A549 (cell line): ENCODE results near the gene HMG20A.

ENCODE experiments used
- CBX2 ChIP-seq: fragments of 200-600 bp; sonication (generic); IDR thresholded peaks from 2 replicates; pipeline ENCODE4 v1.6.1; 2016; ENCODE audit warnings: low read depth, mild to moderate bottlenecking, borderline replicate concordance
- EP300 ChIP-seq, 2 experiments: fragments of >200 bp; sonication (Bioruptor Twin); formaldehyde crosslinking; IDR thresholded peaks; 2 replicates in 1 of 2; 3 replicates in 1 of 2; pipeline ENCODE4 v1.6.1; 2016 to 2017
- HOXB13 ChIP-seq: fragments of 250-450 bp; sonication (Bioruptor Pico); IDR thresholded peaks from 2 replicates; pipeline ENCODE4 v1.5.0; 2020; ENCODE audit warnings: low read depth, mild to moderate bottlenecking, moderate library complexity
- POLR2A ChIP-seq: IDR thresholded peaks from 2 replicates; pipeline ENCODE4 v1.6.1; 2012; ENCODE audit warnings: mild to moderate bottlenecking, low read length
- RARB ChIP-seq: fragments of 250-450 bp; sonication (Bioruptor Pico); IDR thresholded peaks from 2 replicates; pipeline ENCODE4 v1.8.0; 2021; ENCODE audit warnings: mild to moderate bottlenecking, moderate library complexity
- RNF2 ChIP-seq: fragments of 200-600 bp; sonication (generic); IDR thresholded peaks from 2 replicates; pipeline ENCODE4 v1.6.1; 2016; ENCODE audit warnings: low read depth, mild to moderate bottlenecking, antibody characterized with exemption, moderate library complexity, borderline replicate concordance
- SREBF2 ChIP-seq: fragments of 450-650 bp; IDR thresholded peaks from 2 replicates; pipeline ENCODE4 v1.6.1; 2014; ENCODE audit warnings: mild to moderate bottlenecking, moderate library complexity
- TF ChIP-seq, protein P1 (sequence below): fragments of >200 bp; sonication (Bioruptor Twin); formaldehyde crosslinking; IDR thresholded peaks from 3 replicates; pipeline ENCODE4 v1.5.1; 2016
- TF ChIP-seq, protein P2 (sequence below): fragments of 450-650 bp; IDR thresholded peaks from 2 replicates; pipeline ENCODE4 v1.6.1; 2014; ENCODE audit warnings: antibody characterized with exemption
- TF ChIP-seq, protein P3 (sequence below): fragments of 200-600 bp; sonication (generic); IDR thresholded peaks from 2 replicates; pipeline ENCODE4 v1.6.1; 2016; ENCODE audit warnings: antibody characterized with exemption, mild to moderate bottlenecking, moderate library complexity

DNA sequence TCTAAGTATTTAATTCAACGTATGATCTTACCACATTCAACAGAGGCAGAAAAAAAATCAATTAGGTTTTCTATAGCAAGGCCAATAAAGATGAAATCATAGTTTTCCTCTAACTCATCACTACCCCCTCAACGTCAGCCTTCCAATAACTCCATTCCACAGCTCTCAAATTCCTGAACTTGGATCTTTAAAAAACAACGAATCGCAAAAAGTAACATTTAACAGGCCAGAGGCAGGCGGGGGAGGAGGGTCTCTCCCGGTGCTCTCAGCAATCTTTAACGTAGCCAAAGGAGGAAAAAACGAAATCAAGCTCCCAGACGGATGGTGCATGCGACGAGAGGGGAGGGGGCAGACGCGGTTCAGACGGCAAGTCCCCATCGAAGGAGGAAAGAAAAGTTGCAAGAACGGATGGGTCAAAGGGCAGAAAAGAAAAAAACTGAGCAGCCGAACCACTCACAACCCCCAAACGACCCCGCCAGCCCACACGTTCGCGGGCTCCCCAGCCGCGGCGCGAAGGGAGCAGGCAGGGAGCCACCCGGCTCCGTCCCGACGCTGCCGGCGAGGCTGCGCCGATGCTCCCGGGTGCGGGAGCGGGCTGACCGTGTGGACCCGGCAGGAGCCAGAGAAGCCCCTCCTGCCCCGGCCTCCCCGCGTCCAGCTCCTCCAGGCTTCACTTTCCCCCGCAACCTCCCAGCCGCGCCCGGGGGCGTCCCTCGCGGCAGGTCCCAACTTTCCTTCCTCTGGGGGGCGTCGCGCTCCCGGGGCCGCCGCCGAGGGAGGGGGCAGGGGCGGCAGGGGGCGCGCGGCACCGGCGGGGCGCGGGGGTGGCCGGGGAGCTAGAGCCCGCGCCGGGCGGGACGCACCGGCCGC, 1.5 kb upstream of the HMG20A start:
- TF ChIP-seq, protein P1, sequence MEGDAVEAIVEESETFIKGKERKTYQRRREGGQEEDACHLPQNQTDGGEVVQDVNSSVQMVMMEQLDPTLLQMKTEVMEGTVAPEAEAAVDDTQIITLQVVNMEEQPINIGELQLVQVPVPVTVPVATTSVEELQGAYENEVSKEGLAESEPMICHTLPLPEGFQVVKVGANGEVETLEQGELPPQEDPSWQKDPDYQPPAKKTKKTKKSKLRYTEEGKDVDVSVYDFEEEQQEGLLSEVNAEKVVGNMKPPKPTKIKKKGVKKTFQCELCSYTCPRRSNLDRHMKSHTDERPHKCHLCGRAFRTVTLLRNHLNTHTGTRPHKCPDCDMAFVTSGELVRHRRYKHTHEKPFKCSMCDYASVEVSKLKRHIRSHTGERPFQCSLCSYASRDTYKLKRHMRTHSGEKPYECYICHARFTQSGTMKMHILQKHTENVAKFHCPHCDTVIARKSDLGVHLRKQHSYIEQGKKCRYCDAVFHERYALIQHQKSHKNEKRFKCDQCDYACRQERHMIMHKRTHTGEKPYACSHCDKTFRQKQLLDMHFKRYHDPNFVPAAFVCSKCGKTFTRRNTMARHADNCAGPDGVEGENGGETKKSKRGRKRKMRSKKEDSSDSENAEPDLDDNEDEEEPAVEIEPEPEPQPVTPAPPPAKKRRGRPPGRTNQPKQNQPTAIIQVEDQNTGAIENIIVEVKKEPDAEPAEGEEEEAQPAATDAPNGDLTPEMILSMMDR, result peak; percentile 64
- TF ChIP-seq RNF2, result no peak
- no peak for TF ChIP-seq SREBF2
- TF ChIP-seq HOXB13 (CRISPR knock-in tag), result no peak
- no peak for TF ChIP-seq CBX2
- TF ChIP-seq, protein P2, sequence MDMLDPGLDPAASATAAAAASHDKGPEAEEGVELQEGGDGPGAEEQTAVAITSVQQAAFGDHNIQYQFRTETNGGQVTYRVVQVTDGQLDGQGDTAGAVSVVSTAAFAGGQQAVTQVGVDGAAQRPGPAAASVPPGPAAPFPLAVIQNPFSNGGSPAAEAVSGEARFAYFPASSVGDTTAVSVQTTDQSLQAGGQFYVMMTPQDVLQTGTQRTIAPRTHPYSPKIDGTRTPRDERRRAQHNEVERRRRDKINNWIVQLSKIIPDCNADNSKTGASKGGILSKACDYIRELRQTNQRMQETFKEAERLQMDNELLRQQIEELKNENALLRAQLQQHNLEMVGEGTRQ, result no peak
- TF ChIP-seq EP300 (IDR thresholded peaks at IDR 0.05), result no peak
- TF ChIP-seq RARB (CRISPR knock-in tag), result no peak
- no peak for TF ChIP-seq POLR2A
- TF ChIP-seq, protein P3, sequence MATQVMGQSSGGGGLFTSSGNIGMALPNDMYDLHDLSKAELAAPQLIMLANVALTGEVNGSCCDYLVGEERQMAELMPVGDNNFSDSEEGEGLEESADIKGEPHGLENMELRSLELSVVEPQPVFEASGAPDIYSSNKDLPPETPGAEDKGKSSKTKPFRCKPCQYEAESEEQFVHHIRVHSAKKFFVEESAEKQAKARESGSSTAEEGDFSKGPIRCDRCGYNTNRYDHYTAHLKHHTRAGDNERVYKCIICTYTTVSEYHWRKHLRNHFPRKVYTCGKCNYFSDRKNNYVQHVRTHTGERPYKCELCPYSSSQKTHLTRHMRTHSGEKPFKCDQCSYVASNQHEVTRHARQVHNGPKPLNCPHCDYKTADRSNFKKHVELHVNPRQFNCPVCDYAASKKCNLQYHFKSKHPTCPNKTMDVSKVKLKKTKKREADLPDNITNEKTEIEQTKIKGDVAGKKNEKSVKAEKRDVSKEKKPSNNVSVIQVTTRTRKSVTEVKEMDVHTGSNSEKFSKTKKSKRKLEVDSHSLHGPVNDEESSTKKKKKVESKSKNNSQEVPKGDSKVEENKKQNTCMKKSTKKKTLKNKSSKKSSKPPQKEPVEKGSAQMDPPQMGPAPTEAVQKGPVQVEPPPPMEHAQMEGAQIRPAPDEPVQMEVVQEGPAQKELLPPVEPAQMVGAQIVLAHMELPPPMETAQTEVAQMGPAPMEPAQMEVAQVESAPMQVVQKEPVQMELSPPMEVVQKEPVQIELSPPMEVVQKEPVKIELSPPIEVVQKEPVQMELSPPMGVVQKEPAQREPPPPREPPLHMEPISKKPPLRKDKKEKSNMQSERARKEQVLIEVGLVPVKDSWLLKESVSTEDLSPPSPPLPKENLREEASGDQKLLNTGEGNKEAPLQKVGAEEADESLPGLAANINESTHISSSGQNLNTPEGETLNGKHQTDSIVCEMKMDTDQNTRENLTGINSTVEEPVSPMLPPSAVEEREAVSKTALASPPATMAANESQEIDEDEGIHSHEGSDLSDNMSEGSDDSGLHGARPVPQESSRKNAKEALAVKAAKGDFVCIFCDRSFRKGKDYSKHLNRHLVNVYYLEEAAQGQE, result no peak
